Vagina (tissue), 2 donors: Measurements from ENCODE around the gene PYM1.

ENCODE experiments used
- POLR2A ChIP-seq, 2 donors: fragments of 450-650 bp; IDR thresholded peaks; one replicate each; pipeline ENCODE4 v1.6.1; 2017; ENCODE audit warnings: antibody characterized with exemption in 2 of 2, mild to moderate bottlenecking in 2 of 2, moderate library complexity in 2 of 2
- TF ChIP-seq, protein P1 (sequence below), 3 experiments: fragments of 450-650 bp in 2 of 3; fragments of 200-600 bp in 1 of 3; sonication (generic) in 1 of 3; IDR thresholded peaks; one replicate each; pipeline ENCODE4 v1.5.1; 2017 to 2019; ENCODE audit warnings: antibody characterized with exemption in 3 of 3, mild to moderate bottlenecking in 2 of 3, moderate library complexity in 2 of 3

DNA sequence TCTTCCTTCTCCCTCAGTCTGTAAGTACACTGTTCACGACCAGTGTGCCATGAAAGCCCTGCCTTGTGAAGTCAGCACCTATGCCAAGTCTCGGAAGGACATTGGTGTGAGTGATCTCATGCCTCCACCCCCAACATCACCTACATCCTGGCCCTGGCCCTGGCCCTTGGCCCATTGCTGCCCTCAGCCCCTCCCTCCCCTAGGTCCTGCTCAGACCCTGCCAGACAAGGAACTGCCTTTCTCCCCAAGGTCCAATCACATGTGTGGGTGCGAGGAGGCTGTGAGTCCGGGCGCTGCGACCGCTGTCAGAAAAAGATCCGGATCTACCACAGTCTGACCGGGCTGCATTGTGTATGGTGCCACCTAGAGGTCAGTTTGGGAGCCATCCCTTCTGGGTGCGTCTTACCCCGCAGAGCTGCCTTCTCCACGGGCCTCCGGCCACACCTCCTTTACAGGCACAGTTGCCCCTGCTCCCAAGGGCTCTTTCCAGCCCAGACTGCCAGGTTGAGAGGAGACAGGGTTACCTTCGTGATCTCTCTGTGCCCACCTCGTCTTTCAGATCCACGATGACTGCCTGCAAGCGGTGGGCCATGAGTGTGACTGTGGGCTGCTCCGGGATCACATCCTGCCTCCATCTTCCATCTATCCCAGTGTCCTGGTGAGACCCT lies 12.5 kb upstream of the PYM1 start:
- TF ChIP-seq, protein P1, sequence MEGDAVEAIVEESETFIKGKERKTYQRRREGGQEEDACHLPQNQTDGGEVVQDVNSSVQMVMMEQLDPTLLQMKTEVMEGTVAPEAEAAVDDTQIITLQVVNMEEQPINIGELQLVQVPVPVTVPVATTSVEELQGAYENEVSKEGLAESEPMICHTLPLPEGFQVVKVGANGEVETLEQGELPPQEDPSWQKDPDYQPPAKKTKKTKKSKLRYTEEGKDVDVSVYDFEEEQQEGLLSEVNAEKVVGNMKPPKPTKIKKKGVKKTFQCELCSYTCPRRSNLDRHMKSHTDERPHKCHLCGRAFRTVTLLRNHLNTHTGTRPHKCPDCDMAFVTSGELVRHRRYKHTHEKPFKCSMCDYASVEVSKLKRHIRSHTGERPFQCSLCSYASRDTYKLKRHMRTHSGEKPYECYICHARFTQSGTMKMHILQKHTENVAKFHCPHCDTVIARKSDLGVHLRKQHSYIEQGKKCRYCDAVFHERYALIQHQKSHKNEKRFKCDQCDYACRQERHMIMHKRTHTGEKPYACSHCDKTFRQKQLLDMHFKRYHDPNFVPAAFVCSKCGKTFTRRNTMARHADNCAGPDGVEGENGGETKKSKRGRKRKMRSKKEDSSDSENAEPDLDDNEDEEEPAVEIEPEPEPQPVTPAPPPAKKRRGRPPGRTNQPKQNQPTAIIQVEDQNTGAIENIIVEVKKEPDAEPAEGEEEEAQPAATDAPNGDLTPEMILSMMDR (IDR thresholded peaks at IDR 0.05): peak; percentile 72 to 90 (median 84)
- TF ChIP-seq POLR2A (IDR thresholded peaks at IDR 0.05): no peak
